ENCODE data around the gene PPP3R1. TPM values are rescaled to one million over a fixed set of nuclear protein-coding genes. Genes with fewer than 3 reads are reported as not detected.

Gene PPP3R1
- total and polyA plus RNA-seq, 9 donors = 22.4 to 75.7 (median 54.0) TPM

- WGBS, 3 donors = 91 to 94% (median 92%) methylated on average over 2 of the region's 2 CpGs
- intact Hi-C loops (cut with DNase I) = no loop called here
- Histone ChIP-seq H3K36me3 (no peaks in the 10 kb centered on the region), H3K4me1 (ENCODE audit: insufficient read depth) (no peaks in the 10 kb centered on the region), H3K27ac (no peak overlapping the region), H3K9me3 (no peaks in the 10 kb centered on the region), H3K4me3 (no peak overlapping the region), H3K27me3 (no peaks in the 10 kb centered on the region)
- no peak for DNase-seq
- TF ChIP-seq CTCF (IDR thresholded peaks at IDR 0.05) (no peak), POLR2A (IDR thresholded peaks at IDR 0.05) (no peak), EP300 (IDR thresholded peaks at IDR 0.05) (no peak)
These were observed 11.3 kb upstream of the PPP3R1 start for GRCh38 chr2:68263632-68264031.

- intact Hi-C loops (cut with DNase I) = no loop called here
- WGBS, 3 donors = 90 to 93% (median 93%) methylated on average over 2 of the region's 2 CpGs
These were observed 6.5 kb upstream of the PPP3R1 start for GRCh38 chr2:68258851-68259250.

GRCh38 chr2:68256093-68256450, 3.7 kb upstream of the PPP3R1 start:
- H3K36me3 ChIP-seq = no peaks in the 10 kb centered on the region
- DNase-seq = no peak
- no peak overlapping the region for H3K4me3 ChIP-seq
- no peaks in the 10 kb centered on the region for H3K27me3 ChIP-seq
- no peak overlapping the region for H3K27ac ChIP-seq
- WGBS, 3 donors = 86 to 97% (median 93%) methylated on average over 1 of the region's 1 CpG
- TF ChIP-seq POLR2A (IDR thresholded peaks at IDR 0.05) (no peak), CTCF (IDR thresholded peaks at IDR 0.05) (no peak), EP300 (IDR thresholded peaks at IDR 0.05) (no peak)
- intact Hi-C loops (cut with DNase I) = no loop called here
- no peaks in the 10 kb centered on the region for H3K4me1 ChIP-seq (ENCODE audit: insufficient read depth)
- no peaks in the 10 kb centered on the region for H3K9me3 ChIP-seq

More at GRCh38 chr2:68258851-68259250, 6.5 kb upstream of the PPP3R1 start:
- no peaks in the 10 kb centered on the region for H3K4me1 ChIP-seq (ENCODE audit: insufficient read depth)
- no peak for TF ChIP-seq POLR2A (IDR thresholded peaks at IDR 0.05)
- TF ChIP-seq EP300 (IDR thresholded peaks at IDR 0.05) = no peak
- TF ChIP-seq CTCF (IDR thresholded peaks at IDR 0.05) = no peak
- no peaks in the 10 kb centered on the region for H3K36me3 ChIP-seq
- H3K27ac ChIP-seq = no peak overlapping the region
- no peaks in the 10 kb centered on the region for H3K27me3 ChIP-seq
- H3K9me3 ChIP-seq = no peaks in the 10 kb centered on the region
- no peak for DNase-seq
- no peak overlapping the region for H3K4me3 ChIP-seq

GRCh38 chr2:68253219-68254068, 1.1 kb upstream of the PPP3R1 start:
- no peaks in the 10 kb centered on the region for H3K9me3 ChIP-seq
- H3K4me1 ChIP-seq (ENCODE audit: insufficient read depth) = peaks cover 3% of the 10 kb centered on the region
- TF ChIP-seq POLR2A (IDR thresholded peaks at IDR 0.05) = no peak
- no peak for TF ChIP-seq EP300 (IDR thresholded peaks at IDR 0.05)
- no peak for TF ChIP-seq CTCF (IDR thresholded peaks at IDR 0.05)
- peak overlapping the region; percentile 82 for H3K4me3 ChIP-seq
- DNase-seq = peak in 1 of 5 donors; percentile 25
- no peaks in the 10 kb centered on the region for H3K27me3 ChIP-seq
- H3K36me3 ChIP-seq = no peaks in the 10 kb centered on the region
- peak overlapping the region; percentile 89 to 96 for H3K27ac ChIP-seq
- 0 to 1% (median 0%) methylated on average over 15 of the region's 15 CpGs for whole genome bisulfite sequencing, 3 donors
- intact Hi-C loops (cut with DNase I) = loop anchor here in 1 of 4 donors (5.0 kb wide), 1 partner anchor 96 kb away; the partner anchor contains the start of gene PNO1
